G401.6 (cell line): ENCODE measurements around the gene SYT15.
"Not testable (repeated sequence)": the region's sequence is repeated elsewhere in the genome, so short reads cannot be mapped to it uniquely, and the experiment has no call there.

ENCODE experiments used
- FAIRE-seq: peaks from 2 replicates; lab custom pipeline; 2012; peaks lifted over from hg19 to GRCh38; lab: Jason Lieb, UNC

Gene SYT15

GRCh38 chr10:46589589-46589988, 10.7 kb downstream of the SYT15 start:
- FAIRE-seq, result not testable (repeated sequence)

- FAIRE-seq, result not testable (repeated sequence)
Observed at GRCh38 chr10:46591053-46591452, 12.1 kb downstream of the SYT15 start.

GRCh38 chr10:46593307-46593706, 14.4 kb downstream of the SYT15 start:
- not testable (repeated sequence) for FAIRE-seq

- not testable (repeated sequence) for FAIRE-seq
Observed at GRCh38 chr10:46594453-46595063, 15.6 kb downstream of the SYT15 start.

GRCh38 chr10:46596570-46596969, 17.6 kb downstream of the SYT15 start:
- FAIRE-seq, result not testable (repeated sequence)

- not testable (repeated sequence) for FAIRE-seq
Observed at GRCh38 chr10:46597616-46598246, 18.8 kb downstream of the SYT15 start.

GRCh38 chr10:46600516-46600915, 21.6 kb downstream of the SYT15 start:
- not testable (repeated sequence) for FAIRE-seq

- not testable (repeated sequence) for FAIRE-seq
Observed at GRCh38 chr10:46615540-46615939, 36.6 kb downstream of the SYT15 start.

GRCh38 chr10:46616227-46616626, 37.3 kb downstream of the SYT15 start:
- FAIRE-seq, result not testable (repeated sequence)

- FAIRE-seq, result not testable (repeated sequence)
Observed at GRCh38 chr10:46617134-46617533, 38.2 kb downstream of the SYT15 start.

GRCh38 chr10:46617913-46618312, 39.0 kb downstream of the SYT15 start:
- not testable (repeated sequence) for FAIRE-seq

GRCh38 chr10:46623899-46624654, 45.1 kb downstream of the SYT15 start:
- not testable (repeated sequence) for FAIRE-seq

- not testable (repeated sequence) for FAIRE-seq
Observed at GRCh38 chr10:46629805-46630204, 50.9 kb downstream of the SYT15 start.

GRCh38 chr10:46630816-46631215, 51.9 kb downstream of the SYT15 start:
- not testable (repeated sequence) for FAIRE-seq

GRCh38 chr10:46631683-46632082, 52.8 kb downstream of the SYT15 start:
- not testable (repeated sequence) for FAIRE-seq

- not testable (repeated sequence) for FAIRE-seq
Observed at GRCh38 chr10:46634698-46635097, 55.8 kb downstream of the SYT15 start.

- not testable (repeated sequence) for FAIRE-seq
Observed at GRCh38 chr10:46635364-46635959, 56.5 kb downstream of the SYT15 start.

GRCh38 chr10:46640005-46640404, 61.1 kb downstream of the SYT15 start:
- not testable (repeated sequence) for FAIRE-seq
